CD8-positive, alpha-beta memory T cell (primary cell): ENCODE measurements around the gene ARHGAP26. TPM values are rescaled to one million over a fixed set of nuclear protein-coding genes. Genes with fewer than 3 reads are reported as not detected.
A peak's percentile ranks its signal among the peaks of the same experiment; 100 is the strongest.

Experiments used
- CTCF ChIA-PET: fragments of 350-600 bp; sonication (Branson Sonifier 250); formaldehyde crosslinking; loops from one replicate; lab custom pipeline; 2021; ENCODE audit warnings: antibody characterized with exemption; lab: Charles Lee
- POLR2A ChIA-PET: fragments of 350-600 bp; sonication (Branson Sonifier 250); formaldehyde crosslinking; loops from one replicate; lab custom pipeline; 2021; ENCODE audit warnings: antibody characterized with exemption; lab: Charles Lee
- DNase-seq, 5 donors: peaks; one replicate each; pipeline versions ENCODE4 v3.0.0 to v3.0.0-alpha.2; 2020 to 2022; ENCODE audit warnings: mixed read lengths in 1 of 5
- H3K27ac ChIP-seq: one replicate; pipeline ENCODE4 v1.7.0; 2013; ENCODE audit warnings: low read depth, mild to moderate bottlenecking, low read length, moderate library complexity
- H3K27me3 ChIP-seq: 2 replicates; pipeline ENCODE4 v1.7.0; 2013; ENCODE audit warnings: low read length, mild to moderate bottlenecking; ENCODE audit not compliant: insufficient read depth, poor library complexity, severe bottlenecking
- H3K36me3 ChIP-seq: 2 replicates; pipeline ENCODE4 v1.7.0; 2013; ENCODE audit warnings: mild to moderate bottlenecking, low read length, moderate library complexity; ENCODE audit not compliant: insufficient read depth
- H3K4me1 ChIP-seq: 2 replicates; pipeline ENCODE4 v1.7.0; 2013; ENCODE audit warnings: mild to moderate bottlenecking, low read length, moderate library complexity; ENCODE audit not compliant: insufficient read depth
- H3K4me3 ChIP-seq: 2 replicates; pipeline ENCODE4 v1.7.0; 2013; ENCODE audit warnings: mild to moderate bottlenecking, low read length
- H3K9me3 ChIP-seq: 2 replicates; pipeline ENCODE4 v1.7.0; 2013; ENCODE audit warnings: mild to moderate bottlenecking, low read length
- H3K27ac Mint-ChIP-seq, 8 donors: one replicate each; pipeline ENCODE4 v1.8.0; 2020 to 2021; ENCODE audit warnings: mixed read lengths in 8 of 8, mild to moderate bottlenecking in 6 of 8, inconsistent platforms in 3 of 8, moderate library complexity in 3 of 8
- H3K27me3 Mint-ChIP-seq, 2 donors: one replicate each; pipeline ENCODE4 v1.8.0; 2020 to 2021; ENCODE audit warnings: mixed read lengths in 2 of 2, mild to moderate bottlenecking in 1 of 2, moderate library complexity in 1 of 2
- H3K36me3 Mint-ChIP-seq, 3 donors: one replicate each; pipeline ENCODE4 v1.8.0; 2020 to 2021; ENCODE audit warnings: mixed read lengths in 3 of 3, inconsistent platforms in 1 of 3, mild to moderate bottlenecking in 1 of 3
- H3K4me1 Mint-ChIP-seq, 3 donors: one replicate each; pipeline ENCODE4 v1.8.0; 2020 to 2021; ENCODE audit warnings: mixed read lengths in 3 of 3, inconsistent platforms in 1 of 3, mild to moderate bottlenecking in 1 of 3
- H3K4me3 Mint-ChIP-seq, 7 donors: one replicate each; pipeline ENCODE4 v1.8.0; 2020 to 2021; ENCODE audit warnings: mixed read lengths in 7 of 7, mild to moderate bottlenecking in 6 of 7, moderate library complexity in 4 of 7, inconsistent platforms in 2 of 7
- H3K9me3 Mint-ChIP-seq, 5 donors: one replicate each; pipeline ENCODE4 v1.8.0; 2020 to 2022; ENCODE audit warnings: mixed read lengths in 5 of 5, mild to moderate bottlenecking in 3 of 5, moderate library complexity in 2 of 5, inconsistent platforms in 1 of 5
- polyA plus RNA-seq: library from polyadenylated mRNA; unstranded; fragments of 300-500 nt; fragmentation: Illumina TruSeq; gene quantifications from one replicate; pipeline ENCODE4 v1.2.3, GENCODE V29; 2021
- total RNA-seq, 2 experiments: library from RNA; stranded (reverse); gene quantifications; one replicate each; pipeline ENCODE4 v1.2.3, GENCODE V29; 2021

Gene ARHGAP26
- total and polyA plus RNA-seq, 3 experiments from 2014 or later = 16.7 to 37.1 (median 19.7) TPM

- H3K36me3 Mint-ChIP-seq = peaks cover 0 to 6% (median 3%) of the 10 kb centered on the region in 3 donors
- CTCF ChIA-PET = interaction anchor here (1.1 kb wide), 1 partner anchor 10 kb away, joined by 3 read pairs; no protein-coding TSS in a partner anchor
- POLR2A ChIA-PET = no interaction called here
These were observed 65.4 kb downstream of the ARHGAP26 start for GRCh38 chr5:142835540-142835939.

GRCh38 chr5:142836048-142836447, 65.9 kb downstream of the ARHGAP26 start:
- H3K9me3 ChIP-seq = no peaks in the 10 kb centered on the region
- ChIA-PET CTCF (no interaction called here), POLR2A (no interaction called here)
- peak overlapping the region in 3 of 8 donors; percentile 21 to 47 (median 32) for H3K27ac Mint-ChIP-seq
- DNase-seq = no peak
- H3K4me1 ChIP-seq = no peaks in the 10 kb centered on the region
- no peaks in the 10 kb centered on the region for H3K36me3 ChIP-seq
- peaks cover 71 to 88% (median 77%) of the 10 kb centered on the region in 3 donors for H3K4me1 Mint-ChIP-seq
- no peaks in the 10 kb centered on the region for H3K27me3 ChIP-seq
- no peaks in the 10 kb centered on the region for H3K9me3 Mint-ChIP-seq
- peaks cover 0 to 6% (median 3%) of the 10 kb centered on the region in 3 donors for H3K36me3 Mint-ChIP-seq
- H3K4me3 ChIP-seq = no peak overlapping the region
- H3K4me3 Mint-ChIP-seq = no peak overlapping the region
- no peak overlapping the region for H3K27ac ChIP-seq
- no peaks in the 10 kb centered on the region for H3K27me3 Mint-ChIP-seq

More at GRCh38 chr5:142835540-142835939, 65.4 kb downstream of the ARHGAP26 start:
- Histone ChIP-seq H3K27me3 (no peaks in the 10 kb centered on the region), H3K9me3 (no peaks in the 10 kb centered on the region), H3K36me3 (no peaks in the 10 kb centered on the region), H3K4me3 (no peak overlapping the region), H3K27ac (no peak overlapping the region), H3K4me1 (no peaks in the 10 kb centered on the region)
- H3K27ac Mint-ChIP-seq = peak overlapping the region in 2 of 8 donors; percentile 9 to 24
- no peak overlapping the region for H3K4me3 Mint-ChIP-seq
- no peak for DNase-seq
- no peaks in the 10 kb centered on the region for H3K9me3 Mint-ChIP-seq
- no peaks in the 10 kb centered on the region for H3K27me3 Mint-ChIP-seq
- peaks cover 71 to 88% (median 77%) of the 10 kb centered on the region in 3 donors for H3K4me1 Mint-ChIP-seq

DNA sequence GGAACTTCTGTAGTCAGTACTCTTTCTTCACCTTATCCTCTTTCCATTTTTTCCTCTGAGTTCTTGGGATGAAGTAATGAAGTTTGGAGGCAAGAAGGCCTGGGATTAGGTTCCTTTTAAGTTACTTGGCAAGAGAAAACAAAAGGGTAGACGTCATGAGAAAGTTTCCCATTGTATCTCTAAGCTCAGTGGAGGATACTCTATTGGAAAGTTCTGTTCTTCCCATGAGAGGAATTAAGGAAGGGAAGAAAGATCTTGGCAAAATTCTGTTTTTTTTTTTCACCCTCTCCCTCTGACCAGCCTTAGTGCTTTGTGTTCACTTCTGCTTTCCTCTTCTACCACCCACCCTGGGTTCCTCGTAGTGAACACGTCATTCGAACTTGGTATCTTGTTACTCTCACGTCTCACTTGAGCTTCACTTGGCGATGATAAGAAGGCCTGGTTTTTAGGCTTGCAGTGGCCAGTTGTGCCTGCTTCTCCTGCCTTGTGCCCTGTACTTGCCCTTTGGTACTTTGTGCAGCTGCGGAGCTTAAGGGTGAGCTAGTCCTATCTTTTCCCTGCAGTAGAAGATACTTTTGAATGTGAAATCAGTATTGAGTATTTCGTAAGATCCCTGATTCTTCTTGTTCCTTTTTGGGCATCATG, 67.0 kb downstream of the ARHGAP26 start:
- H3K4me3 ChIP-seq = no peak overlapping the region
- DNase-seq = no peak
- H3K9me3 ChIP-seq = no peaks in the 10 kb centered on the region
- H3K36me3 ChIP-seq = no peaks in the 10 kb centered on the region
- H3K4me1 ChIP-seq = no peaks in the 10 kb centered on the region
- Mint-ChIP-seq H3K4me1 (peaks cover 70 to 88% (median 74%) of the 10 kb centered on the region in 3 donors), H3K4me3 (no peak overlapping the region), H3K9me3 (no peaks in the 10 kb centered on the region), H3K36me3 (peaks cover 0 to 4% (median 3%) of the 10 kb centered on the region in 3 donors), H3K27ac (peak overlapping the region in 2 of 8 donors; percentile 8 to 38), H3K27me3 (no peaks in the 10 kb centered on the region)
- no peak overlapping the region for H3K27ac ChIP-seq
- ChIA-PET POLR2A (interaction anchor here (0.7 kb wide), 1 partner anchor 32 kb away, joined by 3 read pairs; no protein-coding TSS in a partner anchor), CTCF (interaction anchor here (0.8 to 1.0 kb wide), 3 partner anchors 28 to 124 kb away, joined by 3 read pairs; no protein-coding TSS in a partner anchor)
- H3K27me3 ChIP-seq = no peaks in the 10 kb centered on the region

DNA sequence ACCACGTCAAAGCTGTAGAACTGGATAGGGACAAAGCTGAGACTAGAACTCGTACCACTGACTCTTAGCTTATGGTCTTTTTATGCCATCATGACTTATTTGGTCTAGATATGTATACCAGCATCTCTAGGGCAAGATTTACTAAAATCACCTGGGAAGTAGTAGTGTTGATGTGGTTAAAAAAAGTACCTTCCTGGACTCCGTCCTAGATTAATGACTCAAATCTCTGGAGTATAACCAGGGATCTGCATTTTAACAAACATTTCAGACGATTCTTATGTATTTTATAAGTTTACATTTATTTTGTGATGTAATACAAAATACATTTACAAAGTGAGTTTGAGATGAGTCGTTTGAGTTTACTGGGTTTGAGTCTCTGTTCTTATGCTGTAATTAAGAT, 68.7 kb downstream of the ARHGAP26 start:
- no peaks in the 10 kb centered on the region for H3K36me3 ChIP-seq
- no peak overlapping the region for H3K27ac ChIP-seq
- no peak overlapping the region for H3K4me3 ChIP-seq
- H3K4me1 Mint-ChIP-seq = peaks cover 72 to 92% (median 80%) of the 10 kb centered on the region in 3 donors
- POLR2A ChIA-PET = interaction anchor here (0.5 kb wide), 1 partner anchor 72 kb away, joined by 3 read pairs; no protein-coding TSS in a partner anchor
- no peak overlapping the region for H3K4me3 Mint-ChIP-seq
- no peak overlapping the region for H3K27ac Mint-ChIP-seq
- DNase-seq = no peak
- H3K36me3 Mint-ChIP-seq = peaks cover 0 to 2% (median 1%) of the 10 kb centered on the region in 3 donors
- H3K27me3 ChIP-seq = no peaks in the 10 kb centered on the region
- no peaks in the 10 kb centered on the region for H3K27me3 Mint-ChIP-seq
- H3K9me3 ChIP-seq = no peaks in the 10 kb centered on the region
- H3K9me3 Mint-ChIP-seq = no peaks in the 10 kb centered on the region
- CTCF ChIA-PET = interaction anchor here (2.0 kb wide), 1 partner anchor 9 kb away, joined by 4 read pairs; no protein-coding TSS in a partner anchor
- H3K4me1 ChIP-seq = no peaks in the 10 kb centered on the region

DNA sequence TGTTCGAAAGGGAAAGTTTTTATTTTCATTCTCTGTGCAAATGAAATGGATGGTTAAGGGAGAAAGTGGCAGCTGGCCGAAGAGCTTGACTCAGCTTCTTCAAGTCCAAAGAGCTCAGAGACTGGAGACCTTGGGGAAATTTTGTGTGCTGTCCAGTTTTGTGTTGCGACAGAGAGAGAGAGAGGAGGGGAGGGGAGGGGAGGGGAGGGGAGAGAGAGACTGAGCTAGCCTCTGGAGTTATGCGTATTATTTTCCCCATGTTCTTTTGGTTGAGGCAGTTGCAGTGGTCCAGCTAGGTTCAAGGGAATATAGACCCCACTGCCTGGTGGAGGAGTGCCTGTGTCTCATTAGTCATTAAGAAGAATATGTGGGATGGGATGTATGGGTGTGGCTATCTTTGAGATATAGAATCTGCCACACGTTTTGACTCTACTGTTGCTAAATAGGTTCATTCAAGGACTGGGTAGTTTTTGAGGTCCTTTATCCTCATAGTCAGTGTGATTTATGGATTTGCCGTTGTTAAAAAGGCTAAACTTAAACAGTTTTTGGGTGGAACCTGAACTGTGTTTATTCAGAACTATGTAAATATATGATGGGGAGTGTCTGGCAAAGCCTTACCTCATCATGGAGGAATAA, 69.7 kb downstream of the ARHGAP26 start:
- Histone ChIP-seq H3K27ac (no peak overlapping the region), H3K9me3 (no peaks in the 10 kb centered on the region), H3K36me3 (no peaks in the 10 kb centered on the region), H3K27me3 (no peaks in the 10 kb centered on the region), H3K4me3 (no peak overlapping the region), H3K4me1 (peaks cover 7% of the 10 kb centered on the region)
- H3K27me3 Mint-ChIP-seq = no peaks in the 10 kb centered on the region
- peaks cover 0 to 2% (median 1%) of the 10 kb centered on the region in 3 donors for H3K36me3 Mint-ChIP-seq
- POLR2A ChIA-PET = no interaction called here
- no peaks in the 10 kb centered on the region for H3K9me3 Mint-ChIP-seq
- H3K27ac Mint-ChIP-seq = peak overlapping the region in 2 of 8 donors; percentile 54 to 80
- H3K4me3 Mint-ChIP-seq = no peak overlapping the region
- peaks cover 71 to 90% (median 77%) of the 10 kb centered on the region in 3 donors for H3K4me1 Mint-ChIP-seq
- DNase-seq = no peak
- CTCF ChIA-PET = interaction anchor here (2.0 kb wide), 1 partner anchor 10 kb away, joined by 4 read pairs; no protein-coding TSS in a partner anchor

- POLR2A ChIA-PET = no interaction called here
- no peak for DNase-seq
- Histone ChIP-seq H3K4me3 (no peak overlapping the region), H3K9me3 (no peaks in the 10 kb centered on the region), H3K36me3 (no peaks in the 10 kb centered on the region), H3K27ac (no peak overlapping the region), H3K4me1 (peaks cover 14% of the 10 kb centered on the region), H3K27me3 (no peaks in the 10 kb centered on the region)
- H3K27me3 Mint-ChIP-seq = no peaks in the 10 kb centered on the region
- peaks cover 71 to 90% (median 77%) of the 10 kb centered on the region in 3 donors for H3K4me1 Mint-ChIP-seq
- CTCF ChIA-PET = no interaction called here
- H3K4me3 Mint-ChIP-seq = no peak overlapping the region
- no peaks in the 10 kb centered on the region for H3K9me3 Mint-ChIP-seq
- peak overlapping the region in 5 of 8 donors; percentile 30 to 80 (median 54) for H3K27ac Mint-ChIP-seq
- peaks cover 0 to 2% (median 0%) of the 10 kb centered on the region in 3 donors for H3K36me3 Mint-ChIP-seq
These were observed 70.4 kb downstream of the ARHGAP26 start for GRCh38 chr5:142840575-142840974.

DNA sequence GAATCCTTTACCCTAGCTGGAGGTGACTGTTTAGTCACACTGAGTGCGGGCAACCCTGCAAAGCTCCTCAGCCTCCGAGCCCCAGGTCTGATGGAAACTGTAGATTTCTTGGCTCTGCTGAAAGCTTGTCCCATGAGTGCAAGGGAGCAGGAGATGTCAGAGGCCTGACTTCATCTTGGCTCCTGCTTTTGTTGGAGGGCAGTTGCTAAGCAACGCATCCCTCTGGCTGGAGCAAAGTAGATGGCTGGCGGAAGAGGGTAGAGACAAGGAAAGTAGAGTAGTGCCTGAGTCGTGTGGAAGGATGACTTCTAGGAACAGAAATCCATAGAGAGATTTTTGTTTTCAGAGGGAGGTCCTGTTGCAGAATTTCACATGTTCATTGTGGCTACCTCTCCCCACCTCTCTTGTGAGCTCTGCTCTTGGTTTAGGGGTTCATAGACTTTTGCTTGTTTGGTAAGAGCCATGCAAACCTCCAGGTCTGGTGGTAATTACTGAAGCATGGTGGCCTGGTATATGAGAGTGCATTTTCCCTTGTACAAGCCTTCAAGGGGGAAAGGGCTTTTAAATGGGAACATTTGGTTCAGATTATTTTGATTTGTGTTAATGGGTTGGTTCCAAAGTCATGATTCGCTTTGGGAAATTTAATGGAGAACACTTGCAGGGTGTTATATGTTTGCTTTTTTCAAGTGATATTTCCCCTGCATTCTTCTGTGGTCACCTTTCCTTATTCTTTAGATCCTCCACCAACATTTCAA, 71.5 kb downstream of the ARHGAP26 start:
- no peaks in the 10 kb centered on the region for H3K36me3 Mint-ChIP-seq
- POLR2A ChIA-PET = no interaction called here

More for the DNA sequence above, 71.5 kb downstream of the ARHGAP26 start:
- CTCF ChIA-PET = no interaction called here
- Mint-ChIP-seq H3K27ac (peak overlapping the region in 6 of 8 donors; percentile 0 to 80 (median 68)), H3K27me3 (no peaks in the 10 kb centered on the region), H3K9me3 (no peaks in the 10 kb centered on the region), H3K4me1 (peaks cover 71 to 90% (median 78%) of the 10 kb centered on the region in 3 donors), H3K4me3 (no peak overlapping the region)
- DNase-seq = no peak
- Histone ChIP-seq H3K9me3 (no peaks in the 10 kb centered on the region), H3K4me1 (peaks cover 26% of the 10 kb centered on the region), H3K27ac (no peak overlapping the region), H3K36me3 (no peaks in the 10 kb centered on the region), H3K4me3 (no peak overlapping the region), H3K27me3 (no peaks in the 10 kb centered on the region)
